Mucosa of stomach (tissue), 1 donor: ENCODE measurements around the gene MAML3.

Experiments
- H3K27me3 ChIP-seq: one replicate; pipeline ENCODE4 v1.7.0; 2013; ENCODE audit warnings: mild to moderate bottlenecking, low read length; ENCODE audit not compliant: control insufficient read depth, insufficient read depth
- H3K36me3 ChIP-seq: one replicate; pipeline ENCODE4 v1.7.0; 2013; ENCODE audit warnings: low read length; ENCODE audit not compliant: control insufficient read depth, insufficient read depth
- H3K4me1 ChIP-seq: one replicate; pipeline ENCODE4 v1.7.0; 2013; ENCODE audit warnings: mild to moderate bottlenecking, low read length; ENCODE audit not compliant: control insufficient read depth, insufficient read depth
- H3K4me3 ChIP-seq: one replicate; pipeline ENCODE4 v1.7.0; 2013; ENCODE audit warnings: low read length
- H3K9ac ChIP-seq: one replicate; pipeline ENCODE4 v1.7.0; 2013; ENCODE audit warnings: mild to moderate bottlenecking, low read length, moderate library complexity
- H3K9me3 ChIP-seq: one replicate; pipeline ENCODE4 v1.7.0; 2013; ENCODE audit warnings: mild to moderate bottlenecking, low read length, moderate library complexity; ENCODE audit not compliant: control insufficient read depth
- donor health status: Pancreatic carcinoma.

Gene MAML3

DNA sequence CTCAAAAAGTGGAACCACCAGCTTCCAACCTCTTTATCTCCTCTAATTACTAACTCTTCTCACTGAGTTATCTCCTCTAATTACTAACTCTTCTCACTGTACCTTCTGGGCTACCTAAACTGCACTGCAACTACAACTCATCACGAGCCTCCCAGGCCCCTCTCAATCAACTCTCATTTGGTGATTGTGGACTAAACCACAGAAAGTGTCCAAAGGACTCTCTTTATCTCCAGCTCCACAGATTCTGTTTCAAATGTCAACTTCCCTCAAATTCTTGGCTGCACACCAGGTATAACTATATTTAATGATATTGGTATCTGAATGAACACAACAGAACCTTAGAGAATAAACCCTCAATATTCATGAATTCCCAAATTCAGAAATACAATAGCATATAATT is 182.9 kb downstream of the MAML3 start:
- Histone ChIP-seq H3K27me3 (no peaks in the 10 kb centered on the region), H3K4me1 (peaks cover 14% of the 10 kb centered on the region), H3K4me3 (no peak overlapping the region), H3K36me3 (no peaks in the 10 kb centered on the region), H3K9me3 (no peaks in the 10 kb centered on the region), H3K9ac (no peak overlapping the region)

DNA sequence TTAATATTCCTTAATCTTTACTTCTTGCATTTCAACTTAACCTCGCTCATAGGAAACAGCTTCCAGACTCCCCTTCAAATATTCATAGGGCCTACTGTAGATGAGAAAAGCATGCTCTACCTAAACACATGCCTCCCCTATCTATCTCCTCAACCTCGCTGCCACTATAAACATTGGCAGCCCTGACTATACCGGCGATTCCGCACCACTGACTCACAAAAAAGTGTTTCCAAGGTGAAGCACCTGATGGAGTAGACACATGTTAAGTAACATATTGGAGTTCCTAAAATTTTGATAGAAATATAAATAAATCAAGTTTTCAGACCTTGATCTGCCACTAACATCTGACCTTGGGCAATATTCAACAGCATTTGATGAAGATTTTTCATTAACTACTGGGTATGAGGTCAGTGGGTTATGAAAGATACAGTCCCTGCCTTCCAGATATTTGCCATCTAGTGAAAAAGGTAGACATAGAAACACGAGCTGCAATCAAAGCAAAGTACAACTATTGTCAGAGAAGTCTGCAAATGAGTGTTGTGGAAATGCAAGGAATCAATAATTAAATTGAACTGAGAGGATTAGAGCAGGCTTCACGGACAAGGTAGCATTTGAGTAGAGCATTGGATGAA is 184.2 kb downstream of the MAML3 start:
- Histone ChIP-seq H3K4me3 (no peak overlapping the region), H3K27me3 (no peaks in the 10 kb centered on the region), H3K36me3 (no peaks in the 10 kb centered on the region), H3K9me3 (no peaks in the 10 kb centered on the region), H3K4me1 (peaks cover 8% of the 10 kb centered on the region), H3K9ac (no peak overlapping the region)

DNA sequence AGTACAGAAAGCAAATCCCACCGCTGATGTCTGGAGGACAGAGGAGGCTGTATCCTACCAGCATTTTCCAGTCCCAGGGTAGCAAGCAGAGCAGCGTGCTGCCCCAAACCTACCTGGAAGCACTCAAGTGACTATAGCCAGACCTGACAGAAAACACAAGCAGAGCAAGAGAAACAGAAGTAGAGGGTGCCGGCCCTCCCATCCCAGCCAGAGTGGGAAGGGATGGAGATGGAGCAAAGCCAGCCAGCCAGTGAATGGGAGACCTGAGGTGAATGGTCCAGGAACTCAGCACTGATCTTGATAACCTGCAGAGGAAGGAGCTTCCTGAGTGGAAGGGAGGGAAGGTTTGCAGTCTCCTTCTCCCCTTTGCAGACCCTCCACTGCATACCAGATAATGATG is 185.2 kb downstream of the MAML3 start:
- Histone ChIP-seq H3K4me3 (no peak overlapping the region), H3K4me1 (peaks cover 8% of the 10 kb centered on the region), H3K36me3 (no peaks in the 10 kb centered on the region), H3K9me3 (no peaks in the 10 kb centered on the region), H3K27me3 (no peaks in the 10 kb centered on the region), H3K9ac (no peak overlapping the region)

DNA sequence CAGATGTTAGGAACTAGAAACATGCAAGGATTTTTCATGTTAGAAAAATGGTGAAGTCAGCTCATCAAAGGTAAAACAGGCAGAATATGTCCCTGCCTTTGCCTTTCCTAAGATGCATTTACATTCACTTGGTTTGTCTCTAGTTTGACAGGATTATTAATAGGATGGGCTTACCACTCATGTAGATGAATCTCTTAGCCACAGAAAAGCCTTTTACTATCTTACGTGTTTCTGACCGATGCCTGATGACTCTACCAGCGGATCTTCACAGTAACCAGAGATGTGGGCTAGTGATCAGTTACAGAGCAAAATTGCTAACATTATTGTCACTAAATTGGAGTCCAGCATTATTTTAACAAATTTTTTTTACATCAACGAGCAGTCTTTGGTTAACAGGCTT is 187.6 kb downstream of the MAML3 start:
- no peaks in the 10 kb centered on the region for H3K9me3 ChIP-seq
- H3K4me1 ChIP-seq: peaks cover 12% of the 10 kb centered on the region
- H3K9ac ChIP-seq: no peak overlapping the region
- no peaks in the 10 kb centered on the region for H3K36me3 ChIP-seq
- no peaks in the 10 kb centered on the region for H3K27me3 ChIP-seq
- no peak overlapping the region for H3K4me3 ChIP-seq

DNA sequence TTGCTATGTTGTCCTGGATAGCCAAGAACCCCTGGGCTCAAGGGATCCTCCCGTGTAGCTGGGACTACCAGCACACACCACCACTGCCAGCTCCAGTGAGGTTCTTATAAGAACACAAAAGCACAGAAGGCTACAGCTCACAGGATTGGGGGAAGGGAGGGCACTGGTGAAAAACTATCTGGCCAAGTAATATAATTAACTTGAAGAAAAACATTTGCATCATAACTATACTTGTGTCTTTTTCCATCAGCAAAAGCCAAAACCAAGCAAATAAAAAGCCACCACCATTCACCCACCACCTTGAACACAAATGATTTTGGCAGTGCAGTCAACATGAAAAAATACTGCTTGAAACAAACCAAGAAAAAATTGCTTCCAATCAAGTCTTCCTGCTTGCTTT is 188.2 kb downstream of the MAML3 start:
- Histone ChIP-seq H3K36me3 (no peaks in the 10 kb centered on the region), H3K9me3 (no peaks in the 10 kb centered on the region), H3K9ac (no peak overlapping the region), H3K4me1 (peaks cover 12% of the 10 kb centered on the region), H3K4me3 (no peak overlapping the region), H3K27me3 (no peaks in the 10 kb centered on the region)

DNA sequence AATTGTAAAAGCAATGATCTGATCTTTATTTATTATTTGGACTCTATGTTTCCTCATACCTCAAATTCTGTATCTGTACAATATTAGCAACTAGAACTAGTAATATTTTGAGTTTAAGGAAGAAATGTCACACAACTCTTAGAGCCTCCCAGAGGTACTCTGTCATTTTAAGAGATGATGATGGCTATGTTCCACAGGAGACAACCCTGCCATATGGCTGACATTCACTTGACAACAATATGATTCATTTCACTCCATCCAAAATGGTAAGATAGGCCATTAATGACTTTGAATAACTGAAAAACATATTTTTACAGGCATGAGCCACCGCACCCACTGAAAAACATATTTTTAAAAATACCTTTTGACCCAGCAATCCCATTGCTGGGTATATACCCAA is 190.3 kb downstream of the MAML3 start:
- Histone ChIP-seq H3K9me3 (no peaks in the 10 kb centered on the region), H3K4me1 (peaks cover 4% of the 10 kb centered on the region), H3K9ac (no peak overlapping the region), H3K36me3 (no peaks in the 10 kb centered on the region), H3K27me3 (no peaks in the 10 kb centered on the region), H3K4me3 (no peak overlapping the region)

DNA sequence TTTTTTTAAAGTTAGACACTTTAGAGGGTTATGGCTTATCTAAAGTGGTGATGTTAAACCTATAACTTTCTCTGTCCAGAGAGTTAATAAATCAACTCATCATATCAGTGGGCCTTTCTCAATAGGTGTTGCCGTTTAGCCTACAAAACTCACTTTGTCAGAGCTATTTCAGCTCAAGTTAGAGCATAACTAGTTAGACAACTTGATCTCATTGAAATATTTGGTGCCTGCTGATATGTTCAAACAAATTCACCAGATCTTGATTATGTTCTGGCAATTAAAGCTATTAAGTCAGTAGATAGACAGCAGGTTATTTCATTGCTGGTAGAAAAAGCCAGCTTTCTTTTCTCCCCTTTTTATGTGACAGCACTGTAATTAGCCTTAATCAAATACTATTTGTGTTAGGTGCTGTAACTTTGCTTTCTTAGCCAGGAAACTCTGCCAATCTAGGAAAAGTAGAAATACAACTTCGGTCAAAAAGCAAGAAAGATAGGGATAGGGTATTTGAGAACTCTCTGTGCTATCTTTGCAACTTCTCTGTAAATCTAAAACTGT is 191.8 kb downstream of the MAML3 start:
- Histone ChIP-seq H3K9ac (no peak overlapping the region), H3K9me3 (no peaks in the 10 kb centered on the region), H3K27me3 (no peaks in the 10 kb centered on the region), H3K4me3 (no peak overlapping the region), H3K36me3 (no peaks in the 10 kb centered on the region), H3K4me1 (peaks cover 4% of the 10 kb centered on the region)

DNA sequence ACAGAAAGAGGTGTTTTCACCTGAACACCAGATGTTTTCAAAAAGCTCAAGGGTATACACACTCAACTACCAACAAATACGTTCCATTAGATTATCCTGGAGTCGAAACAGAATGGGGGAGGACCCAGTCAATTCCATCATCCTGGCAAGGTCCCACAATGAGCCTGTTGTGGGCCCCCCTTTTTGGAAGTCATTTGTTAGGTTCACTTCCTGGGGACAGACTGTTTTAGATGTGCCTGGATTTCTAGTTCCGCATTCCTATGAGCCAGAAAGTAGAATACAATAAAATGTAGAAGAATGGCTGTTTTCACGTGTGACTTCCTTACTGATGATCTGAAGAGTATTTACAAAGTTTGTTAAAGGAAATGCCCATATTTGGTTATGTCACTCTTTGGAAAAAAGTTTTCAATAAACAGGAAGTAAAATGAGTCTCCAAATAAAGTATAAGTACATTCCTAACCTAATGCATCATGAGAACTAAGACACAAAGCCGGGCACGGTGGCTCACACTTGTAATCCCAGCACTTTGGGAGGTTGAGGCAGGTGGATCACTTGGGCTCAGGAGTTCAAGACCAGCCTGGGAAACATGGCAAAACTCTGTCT is 192.5 kb downstream of the MAML3 start:
- H3K9ac ChIP-seq: no peak overlapping the region
- no peak overlapping the region for H3K4me3 ChIP-seq
- H3K9me3 ChIP-seq: no peaks in the 10 kb centered on the region
- H3K4me1 ChIP-seq: peaks cover 7% of the 10 kb centered on the region
- no peaks in the 10 kb centered on the region for H3K36me3 ChIP-seq
- no peaks in the 10 kb centered on the region for H3K27me3 ChIP-seq

DNA sequence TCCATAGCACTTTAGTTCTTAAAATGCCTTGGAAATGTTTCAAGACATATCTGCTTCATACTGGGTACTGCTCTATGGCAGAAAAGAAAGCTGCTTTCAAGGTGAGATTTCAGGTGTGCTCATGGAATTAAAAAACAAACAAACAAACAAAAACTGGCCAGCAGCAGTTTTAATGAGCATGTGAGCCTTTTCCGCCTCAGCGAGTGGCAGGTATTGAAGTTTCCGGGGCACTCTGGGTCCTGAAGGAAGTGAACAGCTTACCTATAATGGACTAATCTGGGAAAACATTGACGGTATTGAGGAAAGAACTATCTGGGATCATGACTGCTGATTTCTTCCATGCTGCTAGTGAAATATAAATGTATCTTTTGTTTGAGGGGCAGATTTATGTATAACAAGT is 194.6 kb downstream of the MAML3 start:
- Histone ChIP-seq H3K4me1 (peaks cover 11% of the 10 kb centered on the region), H3K27me3 (no peaks in the 10 kb centered on the region), H3K4me3 (no peak overlapping the region), H3K9me3 (no peaks in the 10 kb centered on the region), H3K9ac (no peak overlapping the region), H3K36me3 (no peaks in the 10 kb centered on the region)

DNA sequence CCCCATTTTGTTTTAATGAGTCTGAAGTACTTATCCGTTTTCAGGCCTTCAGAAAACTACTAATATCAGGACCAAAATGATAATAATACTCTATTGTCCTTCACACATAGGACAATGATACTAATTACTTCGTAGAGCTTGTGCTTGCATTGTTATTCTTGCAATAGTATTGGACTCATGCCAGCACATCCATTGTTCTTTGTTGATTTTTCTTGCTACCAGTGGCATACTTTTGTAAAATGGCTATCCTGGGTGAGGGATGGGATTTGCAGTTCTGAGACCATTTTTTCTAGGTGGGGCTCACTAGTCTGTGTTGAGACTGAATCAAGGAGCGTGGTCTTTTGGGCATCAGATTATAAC is 195.3 kb downstream of the MAML3 start:
- no peaks in the 10 kb centered on the region for H3K9me3 ChIP-seq
- no peak overlapping the region for H3K4me3 ChIP-seq
- H3K36me3 ChIP-seq: no peaks in the 10 kb centered on the region
- H3K9ac ChIP-seq: no peak overlapping the region
- peaks cover 11% of the 10 kb centered on the region for H3K4me1 ChIP-seq
- no peaks in the 10 kb centered on the region for H3K27me3 ChIP-seq

DNA sequence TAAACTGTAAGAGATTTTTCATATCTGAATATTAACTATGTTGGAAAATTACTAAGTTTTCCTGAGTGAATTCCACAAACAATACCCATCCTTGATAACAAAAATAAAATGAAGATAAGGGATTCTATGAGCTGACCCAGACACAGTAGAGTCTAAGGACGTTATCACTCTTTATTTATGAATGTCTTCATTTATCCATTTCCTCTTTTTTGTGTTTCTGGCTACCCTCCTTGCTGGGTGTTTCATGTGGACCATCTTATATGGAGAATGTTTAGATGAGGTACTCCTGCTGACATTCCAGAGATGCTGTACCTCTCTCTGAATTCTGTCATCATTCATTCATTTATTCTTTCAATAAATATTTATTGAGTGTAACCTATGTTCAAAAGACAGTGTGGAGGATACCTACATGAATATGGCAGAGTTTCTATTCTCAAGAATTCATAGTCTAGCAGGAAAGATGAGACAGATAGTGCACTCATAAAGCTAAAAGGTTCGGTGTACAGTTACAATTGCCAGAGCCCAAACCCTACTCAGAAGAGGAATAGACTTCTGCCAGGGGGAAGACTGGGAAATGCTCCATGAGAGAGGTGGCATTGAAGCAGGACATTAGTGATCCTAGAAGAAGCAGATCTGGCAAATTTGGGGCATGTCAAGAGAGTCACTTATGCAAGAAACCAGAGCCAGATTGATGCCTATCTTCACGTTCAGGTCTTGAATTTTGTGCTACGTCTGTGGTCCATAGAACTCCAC is 195.8 kb downstream of the MAML3 start:
- H3K36me3 ChIP-seq: no peaks in the 10 kb centered on the region
- no peaks in the 10 kb centered on the region for H3K27me3 ChIP-seq
- no peak overlapping the region for H3K4me3 ChIP-seq
- H3K4me1 ChIP-seq: peaks cover 11% of the 10 kb centered on the region
- no peak overlapping the region for H3K9ac ChIP-seq
- H3K9me3 ChIP-seq: no peaks in the 10 kb centered on the region

DNA sequence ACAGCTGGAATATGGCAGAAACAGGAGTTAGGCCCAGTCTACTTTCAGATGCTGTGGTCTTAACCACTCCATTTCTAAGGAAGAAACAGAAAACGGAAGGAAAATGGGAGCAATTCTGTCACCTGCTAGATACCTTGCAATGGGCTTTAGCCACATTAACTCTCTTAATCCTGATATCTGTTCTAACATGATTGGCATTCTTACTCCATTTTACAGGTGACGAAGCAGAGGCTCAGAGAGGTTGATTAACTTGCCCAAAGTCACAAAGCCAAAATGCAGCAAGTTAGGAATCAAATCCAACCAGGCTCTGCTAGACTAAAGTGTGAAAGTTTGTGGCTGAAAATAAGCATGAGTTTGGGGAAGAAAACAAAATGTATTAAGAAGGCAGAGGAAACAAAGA is 196.9 kb downstream of the MAML3 start:
- Histone ChIP-seq H3K9ac (no peak overlapping the region), H3K4me1 (peaks cover 7% of the 10 kb centered on the region), H3K9me3 (no peaks in the 10 kb centered on the region), H3K36me3 (no peaks in the 10 kb centered on the region), H3K4me3 (no peak overlapping the region), H3K27me3 (no peaks in the 10 kb centered on the region)
